ENCODE results near the gene ARFGAP3.

Gene ARFGAP3

DNA sequence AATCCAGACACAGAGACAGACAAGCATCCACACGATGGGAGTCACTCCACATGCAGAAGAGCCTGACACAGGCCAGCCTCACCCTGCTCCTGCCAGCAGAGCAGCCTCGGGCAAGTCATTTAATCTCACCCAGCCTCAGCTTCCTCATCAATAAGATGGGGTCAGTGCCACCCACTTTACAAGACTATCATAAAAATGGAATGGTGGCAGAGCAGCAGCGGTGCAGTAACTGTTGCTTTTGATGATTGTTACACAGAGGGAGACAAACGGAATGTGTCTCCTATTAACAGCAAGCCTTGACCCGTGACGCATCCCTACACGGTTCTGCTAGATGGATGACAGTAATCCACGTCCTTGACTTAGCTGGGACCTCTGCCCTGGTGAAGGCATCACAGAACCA, 26.0 kb upstream of the ARFGAP3 start:
- DNase-seq = no peak

DNA sequence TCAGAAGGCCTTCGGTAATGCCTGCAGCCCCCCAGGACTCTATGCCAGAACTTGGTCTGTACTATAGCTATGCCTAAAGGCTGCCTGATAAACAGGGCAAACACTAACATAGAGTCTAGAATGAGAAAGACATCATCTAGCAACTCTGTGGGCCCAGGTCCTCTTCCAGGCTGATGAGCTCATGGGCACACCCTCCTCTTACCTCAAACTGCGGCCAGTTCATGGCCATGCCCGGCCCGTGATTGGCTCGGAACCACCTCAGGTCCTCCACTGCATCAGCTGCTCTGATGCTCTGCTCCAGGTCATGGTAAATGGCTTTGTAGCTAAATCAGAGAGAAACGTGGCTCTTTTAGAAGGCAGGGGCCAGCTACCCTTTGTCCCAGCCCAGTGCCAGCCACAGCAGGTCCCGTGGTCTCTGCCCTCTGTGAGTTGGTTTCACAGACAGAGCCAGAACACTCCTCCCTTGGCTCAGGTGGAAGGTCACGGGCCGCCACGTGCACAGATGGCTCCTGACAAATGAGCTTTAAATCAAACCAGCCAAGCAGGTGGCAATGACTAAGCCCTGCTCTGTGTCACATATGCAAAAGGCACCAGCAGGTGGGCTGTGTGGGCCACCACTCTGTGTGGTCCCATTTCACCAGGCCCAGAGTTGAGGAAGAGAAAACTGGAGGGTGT, 25.0 kb upstream of the ARFGAP3 start:
- DNase-seq = peak in 1 of 2 experiments; percentile 34

DNA sequence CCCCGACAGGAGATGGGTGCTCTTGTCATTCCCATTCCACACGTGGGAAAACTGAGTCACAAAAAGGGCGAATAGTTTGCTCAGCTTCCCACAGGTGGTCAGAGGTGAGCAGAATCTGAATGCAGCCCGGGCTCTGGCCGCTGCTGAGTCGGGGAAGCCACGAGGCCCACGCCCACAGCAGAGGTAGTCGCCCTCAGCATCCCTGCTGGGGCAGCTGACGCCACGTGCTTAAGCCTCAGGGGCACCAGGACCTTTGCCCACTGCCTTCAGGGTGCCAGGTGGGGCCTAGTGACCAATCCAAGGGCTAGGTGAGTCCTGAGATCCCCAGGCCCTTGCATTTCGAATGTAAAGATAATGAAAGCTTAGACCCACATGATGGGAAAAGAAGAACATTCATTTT, 24.2 kb upstream of the ARFGAP3 start:
- DNase-seq = no peak

DNA sequence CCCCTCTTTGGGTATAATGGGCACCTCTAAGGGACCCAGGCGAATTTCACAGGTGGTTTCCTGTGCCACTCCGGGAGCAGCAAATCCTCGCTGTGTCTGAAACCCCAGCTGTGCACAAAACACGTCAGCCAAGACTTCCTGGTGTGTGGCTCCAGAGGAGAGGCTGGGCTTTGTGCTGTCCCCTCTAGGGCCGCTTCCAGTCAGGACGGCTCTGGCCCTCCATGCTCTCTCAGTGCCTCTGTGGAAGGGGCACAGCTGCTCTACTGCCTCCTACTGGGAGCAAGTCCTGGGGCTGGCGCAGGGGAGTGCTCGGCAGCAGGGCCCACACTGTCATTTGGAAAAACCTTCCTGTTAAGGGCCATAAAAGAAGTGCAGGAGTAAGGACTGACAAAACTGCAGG, 23.7 kb upstream of the ARFGAP3 start:
- no peak for DNase-seq

- DNase-seq = no peak
Observed at GRCh38 chr22:42879371-42880021, 22.4 kb upstream of the ARFGAP3 start.

- no peak for DNase-seq
Observed at GRCh38 chr22:42878561-42879305, 21.7 kb upstream of the ARFGAP3 start.

GRCh38 chr22:42877597-42878340, 20.7 kb upstream of the ARFGAP3 start:
- no peak for DNase-seq

DNA sequence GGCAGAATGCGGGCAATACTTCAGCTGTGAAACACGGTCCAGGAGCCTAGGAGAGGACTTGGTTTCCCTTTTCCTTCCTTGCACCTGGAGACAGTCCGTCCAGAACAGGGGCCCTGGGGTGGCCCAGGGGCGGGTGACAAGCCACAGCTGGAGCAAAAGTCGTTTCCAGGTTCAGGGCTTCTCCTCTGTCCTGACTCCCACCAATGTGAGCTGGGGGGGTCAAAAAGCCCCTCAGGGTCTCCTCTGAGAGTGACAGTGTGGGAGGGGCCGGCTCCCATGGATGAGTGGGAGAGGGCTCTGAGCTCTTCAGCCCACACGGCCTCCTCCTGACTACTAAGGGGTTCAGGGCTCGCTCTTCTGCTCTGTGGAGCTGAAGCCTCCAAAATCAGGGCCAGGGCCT, 20.1 kb upstream of the ARFGAP3 start:
- no peak for DNase-seq

DNA sequence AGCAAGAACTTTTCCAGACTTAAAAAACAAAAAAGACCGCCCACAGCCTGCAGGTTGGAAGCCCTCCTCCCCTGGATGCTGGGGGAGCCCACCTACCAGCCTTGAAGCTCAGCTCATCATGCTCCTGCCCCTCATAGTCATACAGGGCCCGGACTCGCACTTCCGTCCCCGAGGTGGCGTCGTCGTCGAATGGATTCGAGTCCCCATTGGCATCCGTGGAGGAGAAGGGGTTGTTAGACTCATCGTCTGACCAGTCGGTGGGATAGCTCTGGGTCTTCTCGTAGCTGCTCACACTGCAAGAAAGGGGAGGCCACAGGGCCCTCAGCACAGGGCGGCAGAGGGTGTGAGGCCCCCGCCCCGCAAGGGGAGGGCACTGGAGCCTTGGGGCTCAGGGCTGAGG, 19.0 kb upstream of the ARFGAP3 start:
- no peak for DNase-seq

- DNase-seq = no peak
Observed at GRCh38 chr22:42874010-42874409, 16.9 kb upstream of the ARFGAP3 start.

DNA sequence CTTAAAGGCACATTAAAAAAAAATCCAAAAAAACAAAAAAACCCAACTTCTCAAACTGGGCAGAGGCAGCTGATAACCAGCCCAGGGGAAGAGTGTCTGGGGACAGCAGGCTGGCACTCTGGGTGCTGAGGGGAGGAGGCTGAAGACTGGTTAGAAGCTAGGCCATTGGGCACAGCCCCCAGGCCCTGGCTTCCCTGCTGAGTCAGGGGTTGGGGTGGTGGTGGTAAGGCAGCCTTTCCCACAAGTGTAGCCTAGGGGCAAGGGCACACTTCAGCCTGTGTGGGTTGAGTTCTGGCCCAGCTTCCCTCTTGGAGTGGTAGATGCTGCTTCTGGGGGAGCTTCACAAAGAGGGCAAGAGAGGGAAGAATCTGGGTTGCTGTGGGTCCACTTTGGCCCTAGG, 16.3 kb upstream of the ARFGAP3 start:
- DNase-seq = no peak

DNA sequence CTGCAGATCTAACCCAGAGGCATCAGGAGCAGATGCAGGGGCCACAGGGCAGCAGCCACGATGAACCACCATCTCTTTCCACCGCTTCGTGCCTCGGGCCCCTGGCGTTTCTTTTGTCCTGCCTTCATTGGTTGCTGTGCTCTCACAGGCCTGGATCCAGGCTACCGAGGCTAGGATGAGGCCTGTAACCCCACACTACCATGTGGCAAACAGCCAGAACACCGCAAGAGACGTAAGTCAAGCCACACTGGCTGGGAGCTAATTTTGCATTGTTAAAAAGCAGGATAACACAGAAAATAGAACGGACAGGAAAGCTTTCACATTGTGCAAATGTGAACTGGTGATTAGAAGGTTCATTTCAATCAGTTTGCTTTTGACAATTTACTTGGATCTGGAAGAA, 15.7 kb upstream of the ARFGAP3 start:
- no peak for DNase-seq

GRCh38 chr22:42871146-42872050, 14.3 kb upstream of the ARFGAP3 start:
- no peak for DNase-seq

DNA sequence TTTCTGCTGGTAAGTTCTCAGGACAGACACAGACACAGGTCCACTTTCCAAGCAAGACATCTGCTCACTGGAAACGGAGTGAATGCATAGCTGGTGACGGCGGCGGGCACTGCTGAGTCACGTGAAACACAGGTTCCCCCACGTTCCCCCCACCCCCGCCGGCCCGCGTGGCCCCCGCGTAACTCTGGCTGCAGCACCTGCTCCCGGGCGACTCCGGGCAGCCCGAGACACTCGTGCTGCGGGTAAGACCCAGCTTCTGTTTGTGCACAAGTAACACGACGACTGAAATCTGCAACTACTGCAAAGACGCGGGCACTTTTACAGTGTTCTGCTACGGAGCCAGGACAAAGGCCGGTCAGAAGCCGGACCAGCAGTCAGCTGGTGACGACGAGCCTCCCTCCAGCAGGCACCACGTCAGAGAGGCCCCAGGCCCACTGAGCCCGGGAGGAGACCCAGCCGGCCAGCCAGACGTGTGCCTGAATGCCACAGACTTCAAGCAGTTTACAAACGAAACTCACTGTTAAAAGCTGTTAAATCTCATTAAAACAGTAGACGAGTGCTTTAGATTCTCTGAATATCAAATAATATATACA, 12.9 kb upstream of the ARFGAP3 start:
- DNase-seq = no peak

DNA sequence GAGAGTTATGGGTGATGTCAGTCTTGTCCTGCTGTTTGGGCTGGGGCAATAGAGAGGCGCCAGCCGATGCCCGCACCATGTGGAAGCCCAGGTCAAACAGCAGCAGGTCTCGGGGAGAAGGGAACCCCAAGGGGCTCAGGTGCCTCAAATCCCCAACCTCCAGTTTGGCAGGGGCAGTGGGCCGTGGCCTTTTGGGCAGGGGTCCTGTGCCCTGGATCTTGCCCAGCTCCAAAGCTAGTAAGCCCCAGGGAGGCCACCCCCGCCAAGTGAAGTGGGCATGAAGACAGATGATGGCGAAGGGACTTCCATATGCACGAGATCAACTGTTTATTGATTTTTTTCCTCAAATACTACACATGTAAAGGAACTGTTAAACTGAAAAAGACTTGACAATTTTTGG, 12.4 kb upstream of the ARFGAP3 start:
- DNase-seq = no peak

DNA sequence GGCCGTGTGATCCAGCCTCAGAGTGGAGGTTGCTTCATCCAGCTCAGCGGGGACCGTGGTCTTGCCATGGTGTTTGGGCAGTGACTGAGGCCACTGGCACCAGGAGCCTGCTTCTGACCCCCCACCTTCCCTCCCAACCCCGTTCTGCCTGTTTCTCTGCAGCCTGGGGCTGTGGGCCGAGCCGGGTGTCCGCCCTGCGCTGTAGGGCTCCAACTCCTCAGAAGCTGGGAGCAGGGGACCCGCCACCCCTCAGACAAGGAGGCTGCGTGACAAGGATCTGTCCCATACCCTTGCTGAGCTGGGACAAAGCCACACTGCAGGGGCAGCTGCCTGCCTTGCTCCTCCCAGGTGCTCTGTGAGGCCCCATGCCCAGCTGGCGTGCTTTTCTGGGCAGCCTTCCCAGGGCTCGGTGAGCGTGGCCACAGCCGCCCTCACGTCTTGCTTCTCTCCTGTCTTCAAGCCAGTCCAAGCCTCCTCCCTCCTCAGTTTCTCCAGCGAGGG, 11.7 kb upstream of the ARFGAP3 start:
- DNase-seq = peak in 1 of 2 experiments; percentile 63

- no peak for DNase-seq
Observed at GRCh38 chr22:42866100-42866499, 9.0 kb upstream of the ARFGAP3 start.

DNA sequence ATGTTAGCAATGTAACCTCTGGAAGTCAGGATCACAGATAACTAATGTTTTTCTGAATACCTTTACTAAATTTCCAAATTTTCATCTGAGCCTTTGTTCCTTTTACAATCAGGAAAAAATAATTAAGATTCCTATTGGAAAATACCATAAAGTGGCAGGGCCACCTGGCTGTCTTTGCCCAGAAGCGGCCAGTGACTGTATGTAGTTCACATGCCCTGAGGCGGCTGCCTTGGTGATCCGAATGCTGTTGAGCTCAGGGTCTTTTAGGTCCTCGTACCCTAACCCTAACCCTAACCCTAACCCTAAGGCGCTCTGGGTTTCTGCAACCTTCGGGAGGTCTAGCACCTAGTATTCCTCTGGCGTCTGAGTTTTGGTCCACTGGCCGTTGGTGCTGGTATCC, 8.5 kb upstream of the ARFGAP3 start:
- DNase-seq = no peak

DNA sequence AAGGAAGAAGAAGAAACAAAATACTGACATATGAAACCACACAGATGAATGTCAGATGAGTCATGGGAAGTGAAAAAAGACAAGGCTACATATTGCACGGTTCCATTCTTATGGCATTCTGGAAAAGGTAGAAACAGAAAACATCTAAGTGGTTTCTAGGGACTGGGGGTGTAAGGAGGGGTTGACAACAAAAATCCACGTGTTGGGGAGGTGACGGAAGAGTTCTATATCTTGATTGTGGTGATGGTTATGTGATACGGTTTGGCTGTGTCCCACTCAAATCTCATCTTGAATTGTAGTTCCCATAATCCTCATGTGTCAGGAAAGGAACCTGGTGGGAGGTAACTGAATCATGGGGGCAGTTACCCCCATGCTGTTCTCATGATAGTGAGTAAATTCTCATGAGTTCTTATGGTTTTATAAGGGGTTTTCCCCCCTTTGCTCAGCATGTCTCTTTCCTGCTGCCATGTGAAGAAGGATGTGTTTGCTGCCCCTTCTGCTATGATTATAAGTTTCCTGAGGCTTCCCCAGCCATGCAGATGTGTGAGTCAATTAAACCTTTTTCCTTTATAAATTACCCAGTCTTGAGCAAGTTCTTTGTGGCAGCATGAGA, 6.4 kb upstream of the ARFGAP3 start:
- DNase-seq = no peak

- no peak for DNase-seq
Observed at GRCh38 chr22:42862045-42862734, 5.1 kb upstream of the ARFGAP3 start.

- DNase-seq = no peak
Observed at GRCh38 chr22:42860968-42861367, 3.9 kb upstream of the ARFGAP3 start.

Data from cerebellar nuclear complex (tissue), 1 donor.